ENCODE measurements around the gene GDPD5.

Gene GDPD5

GRCh38 chr11:75473684-75474083 lies 52.1 kb downstream of the GDPD5 start:
- no peak for DNase-seq (ENCODE audit: low read depth in 2 of 2, low spot score in 1 of 2)

- DNase-seq (ENCODE audit: low read depth in 2 of 2, low spot score in 1 of 2): no peak
Measured at GRCh38 chr11:75472081-75472732, 53.5 kb downstream of the GDPD5 start.

GRCh38 chr11:75471176-75471973 lies 54.4 kb downstream of the GDPD5 start:
- DNase-seq (ENCODE audit: low read depth in 2 of 2, low spot score in 1 of 2): no peak

GRCh38 chr11:75470476-75471080 lies 55.2 kb downstream of the GDPD5 start:
- DNase-seq (ENCODE audit: low read depth in 2 of 2, low spot score in 1 of 2): no peak

GRCh38 chr11:75469785-75470405 lies 55.8 kb downstream of the GDPD5 start:
- no peak for DNase-seq (ENCODE audit: low read depth in 2 of 2, low spot score in 1 of 2)

GRCh38 chr11:75468534-75469340 lies 57.0 kb downstream of the GDPD5 start:
- DNase-seq (ENCODE audit: low read depth in 2 of 2, low spot score in 1 of 2): no peak

GRCh38 chr11:75467881-75468280 lies 57.9 kb downstream of the GDPD5 start:
- DNase-seq (ENCODE audit: low read depth in 2 of 2, low spot score in 1 of 2): no peak

- no peak for DNase-seq (ENCODE audit: low read depth in 2 of 2, low spot score in 1 of 2)
Measured at GRCh38 chr11:75467311-75467710, 58.4 kb downstream of the GDPD5 start.

GRCh38 chr11:75465701-75466531 lies 59.8 kb downstream of the GDPD5 start:
- no peak for DNase-seq (ENCODE audit: low read depth in 2 of 2, low spot score in 1 of 2)

- no peak for DNase-seq (ENCODE audit: low read depth in 2 of 2, low spot score in 1 of 2)
Measured at GRCh38 chr11:75463106-75463774, 62.5 kb downstream of the GDPD5 start.

GRCh38 chr11:75462117-75462653 lies 63.6 kb downstream of the GDPD5 start:
- DNase-seq (ENCODE audit: low read depth in 2 of 2, low spot score in 1 of 2): no peak

- DNase-seq (ENCODE audit: low read depth in 2 of 2, low spot score in 1 of 2): no peak
Measured at GRCh38 chr11:75461151-75461550, 64.6 kb downstream of the GDPD5 start.

- no peak for DNase-seq (ENCODE audit: low read depth in 2 of 2, low spot score in 1 of 2)
Measured at GRCh38 chr11:75456596-75457183, 69.1 kb downstream of the GDPD5 start.

GRCh38 chr11:75454987-75455386 lies 70.8 kb downstream of the GDPD5 start:
- DNase-seq (ENCODE audit: low read depth in 2 of 2, low spot score in 1 of 2): no peak

- DNase-seq (ENCODE audit: low read depth in 2 of 2, low spot score in 1 of 2): no peak
Measured at GRCh38 chr11:75453916-75454655, 71.7 kb downstream of the GDPD5 start.

- no peak for DNase-seq (ENCODE audit: low read depth in 2 of 2, low spot score in 1 of 2)
Measured at GRCh38 chr11:75450826-75451821, 74.6 kb downstream of the GDPD5 start.

- DNase-seq (ENCODE audit: low read depth in 2 of 2, low spot score in 1 of 2): no peak
Measured at GRCh38 chr11:75450236-75450635, 75.5 kb downstream of the GDPD5 start.

Data from stimulated activated CD8-positive, alpha-beta memory T cell treated with anti-CD3 and anti-CD28 coated beads, Interleukin-4, amount 100 ng/mL, for 4 hours (primary cell).